ENCODE measurements around the gene TPM3.

DNA sequence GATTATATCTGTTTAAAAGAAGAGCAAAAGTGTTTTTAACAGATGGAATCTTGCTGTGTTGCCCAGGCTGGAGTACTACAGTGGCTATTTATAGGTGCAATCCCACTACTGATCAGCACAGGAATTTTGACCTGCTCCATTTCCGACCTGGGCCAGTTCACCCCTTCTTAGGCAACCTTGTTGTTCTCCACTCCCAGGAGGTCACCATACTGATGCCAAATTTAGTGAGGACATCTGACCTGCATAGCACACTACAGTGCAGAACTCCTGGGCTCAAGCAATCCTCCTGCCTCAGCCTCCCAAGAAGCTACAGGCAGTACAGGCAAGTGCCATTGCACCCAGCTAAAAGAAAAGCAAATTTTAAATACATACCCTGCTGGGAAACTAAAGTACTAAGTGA lies 25.7 kb downstream of the TPM3 start:
- TF ChIP-seq, protein P1, sequence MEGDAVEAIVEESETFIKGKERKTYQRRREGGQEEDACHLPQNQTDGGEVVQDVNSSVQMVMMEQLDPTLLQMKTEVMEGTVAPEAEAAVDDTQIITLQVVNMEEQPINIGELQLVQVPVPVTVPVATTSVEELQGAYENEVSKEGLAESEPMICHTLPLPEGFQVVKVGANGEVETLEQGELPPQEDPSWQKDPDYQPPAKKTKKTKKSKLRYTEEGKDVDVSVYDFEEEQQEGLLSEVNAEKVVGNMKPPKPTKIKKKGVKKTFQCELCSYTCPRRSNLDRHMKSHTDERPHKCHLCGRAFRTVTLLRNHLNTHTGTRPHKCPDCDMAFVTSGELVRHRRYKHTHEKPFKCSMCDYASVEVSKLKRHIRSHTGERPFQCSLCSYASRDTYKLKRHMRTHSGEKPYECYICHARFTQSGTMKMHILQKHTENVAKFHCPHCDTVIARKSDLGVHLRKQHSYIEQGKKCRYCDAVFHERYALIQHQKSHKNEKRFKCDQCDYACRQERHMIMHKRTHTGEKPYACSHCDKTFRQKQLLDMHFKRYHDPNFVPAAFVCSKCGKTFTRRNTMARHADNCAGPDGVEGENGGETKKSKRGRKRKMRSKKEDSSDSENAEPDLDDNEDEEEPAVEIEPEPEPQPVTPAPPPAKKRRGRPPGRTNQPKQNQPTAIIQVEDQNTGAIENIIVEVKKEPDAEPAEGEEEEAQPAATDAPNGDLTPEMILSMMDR (IDR thresholded peaks at IDR 0.05): no peak
- no peak for TF ChIP-seq EP300 (IDR thresholded peaks at IDR 0.05)
- no peak for TF ChIP-seq POLR2A (IDR thresholded peaks at IDR 0.05)

All from sigmoid colon (tissue), 4 donors.